CD14-positive monocyte (primary cell): Measurements from ENCODE around the gene TPD52L1. TPM values are rescaled to one million over a fixed set of nuclear protein-coding genes. Genes with fewer than 3 reads are reported as not detected.

Experiments used
- DNase-seq, 3 donors: peaks; one replicate each; pipeline ENCODE4 v3.0.0-alpha.2; 2011 to 2022
- H2AFZ ChIP-seq: 2 replicates; pipeline ENCODE4 v1.6.0; 2012; ENCODE audit warnings: mild to moderate bottlenecking, low read depth, low read length, inconsistent platforms; ENCODE audit not compliant: insufficient read depth, poor library complexity, severe bottlenecking
- H3K27ac ChIP-seq, 2 donors: 1 replicate in 1 of 2; 2 replicates in 1 of 2; pipeline ENCODE4 v1.5.1; 2012 to 2013; ENCODE audit warnings: low read length in 2 of 2, control low read depth in 1 of 2, inconsistent platforms in 1 of 2, low read depth in 1 of 2, mild to moderate bottlenecking in 1 of 2
- H3K27me3 ChIP-seq, 2 donors: one replicate each; pipeline versions ENCODE4 v1.6.0 to v1.6.1; 2011 to 2013; ENCODE audit warnings: low read length in 2 of 2; ENCODE audit not compliant: control insufficient read depth in 2 of 2, insufficient read depth in 2 of 2
- H3K36me3 ChIP-seq, 2 donors: replicated peaks in 1 of 2; 1 replicate in 1 of 2; 2 replicates in 1 of 2; pipeline versions ENCODE4 v1.5.1 to v1.6.1; 2012 to 2013; ENCODE audit warnings: low read length in 2 of 2, control low read depth in 1 of 2, inconsistent platforms in 1 of 2, mild to moderate bottlenecking in 1 of 2; ENCODE audit not compliant: insufficient read depth in 2 of 2, control insufficient read depth in 1 of 2
- H3K4me1 ChIP-seq, 2 donors: 1 replicate in 1 of 2; 2 replicates in 1 of 2; pipeline versions ENCODE4 v1.5.1 to v1.6.1; 2012 to 2013; ENCODE audit warnings: low read length in 2 of 2, control low read depth in 1 of 2, inconsistent platforms in 1 of 2, mild to moderate bottlenecking in 1 of 2, moderate library complexity in 1 of 2; ENCODE audit not compliant: insufficient read depth in 2 of 2, control insufficient read depth in 1 of 2
- H3K4me2 ChIP-seq: replicated peaks from 2 replicates; pipeline ENCODE3; 2012; ENCODE audit warnings: low read length, moderate library complexity, mild to moderate bottlenecking; ENCODE audit not compliant: poor library complexity, severe bottlenecking; ENCODE audit errors: extremely low read depth
- H3K4me3 ChIP-seq, 3 experiments: fragments of 200-600 bp in 1 of 3; sonication (generic) in 1 of 3; replicated peaks in 1 of 3; 1 replicate in 2 of 3; 2 replicates in 1 of 3; pipeline ENCODE4 v1.5.1; 2011 to 2013; ENCODE audit warnings: low read length in 3 of 3, mild to moderate bottlenecking in 3 of 3, control low read depth in 2 of 3, low read depth in 2 of 3, inconsistent platforms in 1 of 3, moderate library complexity in 1 of 3
- H3K79me2 ChIP-seq: 2 replicates; pipeline ENCODE4 v1.6.0; 2012; ENCODE audit warnings: mild to moderate bottlenecking, control low read depth, inconsistent platforms, low read length, moderate library complexity; ENCODE audit not compliant: insufficient read depth
- H3K9ac ChIP-seq: 2 replicates; pipeline ENCODE4 v1.6.0; 2017; ENCODE audit warnings: low read length, mild to moderate bottlenecking; ENCODE audit not compliant: insufficient read depth, poor library complexity, severe bottlenecking
- H3K9me3 ChIP-seq, 2 donors: replicated peaks in 1 of 2; 1 replicate in 1 of 2; 2 replicates in 1 of 2; pipeline versions ENCODE4 v1.5.1 to v1.6.1; 2012 to 2013; ENCODE audit warnings: low read length in 2 of 2, control low read depth in 1 of 2; ENCODE audit not compliant: control insufficient read depth in 1 of 2, insufficient read depth in 1 of 2
- H4K20me1 ChIP-seq: 2 replicates; pipeline ENCODE4 v1.6.0; 2012; ENCODE audit warnings: mild to moderate bottlenecking, low read length, control low read depth, moderate library complexity; ENCODE audit not compliant: insufficient read depth
- H3K27ac Mint-ChIP-seq, 7 donors: one replicate each; pipeline ENCODE4 v1.8.0; 2020; ENCODE audit warnings: mild to moderate bottlenecking in 7 of 7, mixed read lengths in 7 of 7, moderate library complexity in 6 of 7, inconsistent platforms in 2 of 7
- H3K27me3 Mint-ChIP-seq, 3 donors: one replicate each; pipeline ENCODE4 v1.8.0; 2021 to 2022; ENCODE audit warnings: low read depth in 3 of 3, mild to moderate bottlenecking in 3 of 3, mixed read lengths in 3 of 3, moderate library complexity in 3 of 3, inconsistent platforms in 1 of 3
- H3K36me3 Mint-ChIP-seq, 2 donors: one replicate each; pipeline ENCODE4 v1.8.0; 2020; ENCODE audit warnings: mixed read lengths in 2 of 2, inconsistent platforms in 1 of 2, mild to moderate bottlenecking in 1 of 2
- H3K4me1 Mint-ChIP-seq: one replicate; pipeline ENCODE4 v1.8.0; 2020; ENCODE audit warnings: mild to moderate bottlenecking, mixed read lengths
- H3K4me3 Mint-ChIP-seq, 2 donors: one replicate each; pipeline ENCODE4 v1.8.0; 2020; ENCODE audit warnings: mild to moderate bottlenecking in 2 of 2, mixed read lengths in 2 of 2, moderate library complexity in 1 of 2
- H3K9me3 Mint-ChIP-seq, 7 donors: one replicate each; pipeline ENCODE4 v1.8.0; 2020 to 2022; ENCODE audit warnings: mixed read lengths in 7 of 7, mild to moderate bottlenecking in 6 of 7, moderate library complexity in 6 of 7, inconsistent platforms in 2 of 7
- CTCF ChIP-seq: fragments of 200-600 bp; IDR thresholded peaks from one replicate; pipeline ENCODE4 v1.8.0; 2022; ENCODE audit warnings: antibody characterized with exemption, mild to moderate bottlenecking
- WGBS: methylation state at CpG from one replicate; pipeline ENCODE4 v1.1.5; 2013; ENCODE audit warnings: missing lambda C conversion rate; ENCODE audit not compliant: insufficient coverage; 5-methylcytosine and 5-hydroxymethylcytosine counted together
- intact Hi-C, 2 donors: fragments of 100-400 bp; cut with micrococcal nuclease; formaldehyde crosslinking; loops; one replicate each; pipeline versions ENCODE4 v1.15.0 to v1.15.1; 2023
- polyA plus RNA-seq, 3 donors: library from polyadenylated mRNA; depleted of rRNA in 1 of 3; unstranded in 2 of 3; stranded (reverse) in 1 of 3; fragments of 300-500 nt in 2 of 3; fragments of >200 nt in 1 of 3; fragmentation: Illumina TruSeq in 2 of 3; gene quantifications; 1 replicate in 2 of 3; 2 replicates in 1 of 3; pipeline ENCODE4 v1.2.3, GENCODE V29; 2012 to 2021

The TPD52L1 gene
- polyA plus RNA-seq, 3 donors: not detected

- H3K36me3 Mint-ChIP-seq: no peaks in the 10 kb centered on the region
- no peak overlapping the region for H3K27ac Mint-ChIP-seq
- H3K36me3 ChIP-seq: no peaks in the 10 kb centered on the region
- H3K9me3 ChIP-seq: no peaks in the 10 kb centered on the region
- DNase-seq: no peak
- WGBS: 100% methylated on average over 1 of the region's 2 CpGs
- H3K4me1 Mint-ChIP-seq: no peaks in the 10 kb centered on the region
- no peak for TF ChIP-seq CTCF
- H3K9me3 Mint-ChIP-seq: no peaks in the 10 kb centered on the region
- H4K20me1 ChIP-seq: no peaks in the 10 kb centered on the region
- no peak overlapping the region for H3K4me2 ChIP-seq
- no peak overlapping the region for H3K27ac ChIP-seq
- H3K4me3 Mint-ChIP-seq: no peak overlapping the region
- peaks cover 0 to 2% (median 2%) of the 10 kb centered on the region in 3 donors for H3K27me3 Mint-ChIP-seq
- H3K27me3 ChIP-seq: no peaks in the 10 kb centered on the region
- H3K4me3 ChIP-seq: no peak overlapping the region
- no peaks in the 10 kb centered on the region for H3K79me2 ChIP-seq
- intact Hi-C loops: no loop called here
- no peak overlapping the region for H3K9ac ChIP-seq
- no peak overlapping the region for H2AFZ ChIP-seq
- H3K4me1 ChIP-seq: no peaks in the 10 kb centered on the region
These were observed 62.4 kb downstream of the TPD52L1 start for GRCh38 chr6:125216015-125216414.

- no peaks in the 10 kb centered on the region for H3K27me3 ChIP-seq
- no peak overlapping the region for H3K27ac Mint-ChIP-seq
- no peaks in the 10 kb centered on the region for H3K4me1 Mint-ChIP-seq
- H3K4me3 Mint-ChIP-seq: no peak overlapping the region
- H3K4me2 ChIP-seq: no peak overlapping the region
- no peaks in the 10 kb centered on the region for H3K4me1 ChIP-seq
- no peaks in the 10 kb centered on the region for H3K79me2 ChIP-seq
- DNase-seq: no peak
- no peak overlapping the region for H3K9ac ChIP-seq
- no peaks in the 10 kb centered on the region for H3K36me3 Mint-ChIP-seq
- 97% methylated on average over 8 of the region's 10 CpGs for WGBS
- no peak overlapping the region for H3K27ac ChIP-seq
- H3K27me3 Mint-ChIP-seq: peaks cover 0 to 2% (median 2%) of the 10 kb centered on the region in 3 donors
- TF ChIP-seq CTCF: no peak
- no peaks in the 10 kb centered on the region for H3K36me3 ChIP-seq
- H3K9me3 Mint-ChIP-seq: no peaks in the 10 kb centered on the region
- intact Hi-C loops: no loop called here
- H3K4me3 ChIP-seq: no peak overlapping the region
- no peaks in the 10 kb centered on the region for H3K9me3 ChIP-seq
- H4K20me1 ChIP-seq: no peaks in the 10 kb centered on the region
- H2AFZ ChIP-seq: no peak overlapping the region
These were observed 63.8 kb downstream of the TPD52L1 start for GRCh38 chr6:125217369-125217768.
